IMR-90 (cell line): Measurements from ENCODE around the gene CARM1.

Experiments
- CEBPB ChIP-seq: IDR thresholded peaks from 2 replicates; pipeline ENCODE4 v1.6.1; 2012; ENCODE audit warnings: low read depth, low read length, improper control_type of control experiment
- CHD1 ChIP-seq: IDR thresholded peaks from 2 replicates; pipeline ENCODE4 v1.6.1; 2012; ENCODE audit warnings: low read depth, low read length, improper control_type of control experiment
- CTCF ChIP-seq: conservative IDR thresholded peaks from 2 replicates; pipeline ENCODE4 v1.5.1; 2012; ENCODE audit warnings: mild to moderate bottlenecking, low read depth, low read length, improper control_type of control experiment
- ELK1 ChIP-seq: fragments of 150-350 bp; IDR thresholded peaks from 2 replicates; pipeline ENCODE4 v1.6.1; 2016; ENCODE audit warnings: low read depth, mild to moderate bottlenecking, low read length, moderate library complexity, borderline replicate concordance
- NFE2L2 ChIP-seq: fragments of 150-350 bp; IDR thresholded peaks from 2 replicates; pipeline ENCODE4 v1.6.1; 2016; ENCODE audit warnings: low read depth, mild to moderate bottlenecking, low read length
- POLR2A ChIP-seq: IDR thresholded peaks from 2 replicates; pipeline ENCODE4 v1.6.1; 2012; ENCODE audit warnings: mild to moderate bottlenecking, low read depth, low read length
- RAD21 ChIP-seq: IDR thresholded peaks from 2 replicates; pipeline ENCODE4 v1.6.1; 2012; ENCODE audit warnings: low read length, improper control_type of control experiment
- RCOR1 ChIP-seq: IDR thresholded peaks from 2 replicates; pipeline ENCODE4 v1.6.1; 2012; ENCODE audit warnings: mild to moderate bottlenecking, low read length, improper control_type of control experiment; ENCODE audit not compliant: insufficient replicate concordance
- RFX5 ChIP-seq: IDR thresholded peaks from 2 replicates; pipeline ENCODE4 v1.8.0; 2012; ENCODE audit warnings: low read depth, mild to moderate bottlenecking, low read length, moderate library complexity

GRCh38 chr19:10835089-10835753 lies 36.1 kb upstream of the CARM1 start:
- TF ChIP-seq ELK1 (no peak), CTCF (no peak), NFE2L2 (no peak), RAD21 (no peak), CEBPB (no peak), CHD1 (no peak), POLR2A (no peak), RCOR1 (no peak), RFX5 (no peak)
